ENCODE measurements around the gene RBCK1. TPM values are rescaled to one million over a fixed set of nuclear protein-coding genes. Genes with fewer than 3 reads are reported as not detected.

RBCK1 gene
- total and polyA plus RNA-seq, 11 donors, result 37.0 to 77.7 (median 50.6) TPM

GRCh38 chr20:402898-403581 is 5.1 kb upstream of the RBCK1 start:
- DNase-seq (no peak), ATAC-seq (no peak)
- Histone ChIP-seq H3K4me1 (peaks cover 0 to 9% (median 5%) of the 10 kb centered on the region in 12 donors), H3K27ac (no peak overlapping the region), H3K27me3 (no peaks in the 10 kb centered on the region), H3K9me3 (peaks cover 0 to 4% (median 0%) of the 10 kb centered on the region in 12 donors), H3K36me3 (peaks cover 0 to 2% (median 0%) of the 10 kb centered on the region in 9 donors), H3K4me3 (no peak overlapping the region)
- no peak for TF ChIP-seq CTCF (IDR thresholded peaks at IDR 0.05)
- no peak for TF ChIP-seq POLR2A (IDR thresholded peaks at IDR 0.05)
- WGBS, 4 donors, result 92 to 96% (median 94%) methylated on average over 6 of the region's 6 CpGs
- intact Hi-C loops (cut with DNase I), result loop anchor here in 1 of 10 donors (10.0 kb wide), 1 partner anchor 72 kb away; no protein-coding TSS in a partner anchor

- no peak for TF ChIP-seq CTCF (IDR thresholded peaks at IDR 0.05)
- Histone ChIP-seq H3K27me3 (no peaks in the 10 kb centered on the region), H3K27ac (no peak overlapping the region), H3K4me3 (no peak overlapping the region), H3K36me3 (no peaks in the 10 kb centered on the region), H3K9me3 (peaks cover 0 to 4% (median 0%) of the 10 kb centered on the region in 12 donors), H3K4me1 (peaks cover 0 to 9% (median 6%) of the 10 kb centered on the region in 12 donors)
- WGBS, 4 donors, result 96 to 100% (median 97%) methylated on average over 3 of the region's 3 CpGs
- ATAC-seq (no peak), DNase-seq (no peak)
- intact Hi-C loops (cut with DNase I), result loop anchor here in 1 of 10 donors (10.0 kb wide), 1 partner anchor 71 kb away; no protein-coding TSS in a partner anchor
Observed at GRCh38 chr20:403582-403957, 4.5 kb upstream of the RBCK1 start.

DNA sequence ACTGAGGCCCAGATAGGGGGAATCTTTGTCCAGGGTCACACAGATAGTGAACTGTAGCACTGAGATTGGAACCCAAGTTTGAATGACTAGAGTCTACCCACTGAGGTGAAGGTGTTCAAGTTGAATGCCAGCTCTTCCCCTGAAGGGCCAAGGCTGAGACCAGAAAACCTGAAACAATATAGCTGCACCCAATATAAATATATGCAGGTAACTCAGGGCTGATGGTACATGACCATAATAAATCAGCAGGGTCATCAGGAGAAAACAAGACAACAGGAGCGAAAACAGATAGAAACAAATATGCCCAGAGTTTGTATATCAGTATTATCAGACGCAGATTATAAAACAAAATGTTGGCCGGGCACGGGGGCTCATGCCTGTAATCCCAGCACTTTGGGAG is 4.0 kb upstream of the RBCK1 start:
- no peak overlapping the region for H3K4me3 ChIP-seq
- no peaks in the 10 kb centered on the region for H3K27me3 ChIP-seq
- ATAC-seq, result no peak
- no peaks in the 10 kb centered on the region for H3K36me3 ChIP-seq
- TF ChIP-seq CTCF (IDR thresholded peaks at IDR 0.05) (no peak), POLR2A (IDR thresholded peaks at IDR 0.05) (no peak)
- no peak for DNase-seq
- H3K4me1 ChIP-seq, result peaks cover 0 to 14% (median 8%) of the 10 kb centered on the region in 12 donors
- intact Hi-C loops (cut with DNase I), result loop anchor here in 1 of 10 donors (10.0 kb wide), 1 partner anchor 71 kb away; no protein-coding TSS in a partner anchor
- H3K9me3 ChIP-seq, result peaks cover 0 to 4% (median 0%) of the 10 kb centered on the region in 12 donors
- WGBS, 4 donors, result 86 to 95% (median 94%) methylated on average over 4 of the region's 4 CpGs
- H3K27ac ChIP-seq, result no peak overlapping the region
